ENCODE data around the gene CCDC126. TPM values are rescaled to one million over a fixed set of nuclear protein-coding genes. Genes with fewer than 3 reads are reported as not detected.

The CCDC126 gene
- total RNA-seq, 1 donor = 12.3 TPM

GRCh38 chr7:23619141-23619540 is 22.0 kb downstream of the CCDC126 start:
- no peak for TF ChIP-seq CTCF (IDR thresholded peaks at IDR 0.05; ENCODE audit: extremely low read depth, low read depth, low read length)
- Histone ChIP-seq H3K27ac (ENCODE audit: low read depth, low read length) (no peak overlapping the region), H3K4me1 (ENCODE audit: insufficient read depth, low read length) (no peaks in the 10 kb centered on the region), H3K36me3 (ENCODE audit: insufficient read depth, low read length) (no peaks in the 10 kb centered on the region), H3K4me2 (ENCODE audit: insufficient read depth, low read length) (no peak overlapping the region), H3K4me3 (ENCODE audit: insufficient read depth, low read length) (no peak overlapping the region), H3K9me3 (ENCODE audit: low read depth, low read length) (no peaks in the 10 kb centered on the region), H3K27me3 (ENCODE audit: insufficient read depth, low read length) (no peaks in the 10 kb centered on the region), H4K20me1 (ENCODE audit: insufficient read depth, low read length) (no peaks in the 10 kb centered on the region), H2AFZ (ENCODE audit: low read length) (no peak overlapping the region), H3K79me2 (ENCODE audit: insufficient read depth, low read length) (no peaks in the 10 kb centered on the region)
- no peak for DNase-seq (ENCODE audit: insufficient read length, low spot score, missing footprints)

DNA sequence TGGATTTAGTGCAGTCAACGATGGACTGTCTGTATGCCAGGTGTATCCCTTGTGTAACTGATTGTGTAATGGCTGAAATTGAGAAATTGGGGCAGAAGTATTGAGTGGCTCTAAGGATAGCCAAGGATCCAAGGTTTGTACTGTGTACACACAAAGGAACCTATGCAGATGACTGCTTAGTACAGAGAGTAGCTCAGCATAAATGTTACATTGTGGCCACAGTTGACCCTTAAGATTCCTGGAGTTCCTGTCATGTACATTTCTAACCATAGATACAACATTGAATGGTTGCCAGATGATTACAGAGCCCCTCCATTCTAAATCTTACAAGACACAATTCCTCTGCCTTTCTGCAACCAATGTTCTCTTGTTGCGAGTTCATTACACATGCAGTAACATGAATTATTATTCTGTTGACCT is 25.3 kb downstream of the CCDC126 start:
- no peaks in the 10 kb centered on the region for H3K79me2 ChIP-seq (ENCODE audit: insufficient read depth, low read length)
- no peaks in the 10 kb centered on the region for H3K27me3 ChIP-seq (ENCODE audit: insufficient read depth, low read length)
- no peak overlapping the region for H3K4me2 ChIP-seq (ENCODE audit: insufficient read depth, low read length)
- no peak for TF ChIP-seq CTCF (IDR thresholded peaks at IDR 0.05; ENCODE audit: extremely low read depth, low read depth, low read length)
- no peak for DNase-seq (ENCODE audit: insufficient read length, low spot score, missing footprints)
- H3K9me3 ChIP-seq (ENCODE audit: low read depth, low read length) = no peaks in the 10 kb centered on the region
- H4K20me1 ChIP-seq (ENCODE audit: insufficient read depth, low read length) = no peaks in the 10 kb centered on the region
- no peak overlapping the region for H3K4me3 ChIP-seq (ENCODE audit: insufficient read depth, low read length)
- no peaks in the 10 kb centered on the region for H3K4me1 ChIP-seq (ENCODE audit: insufficient read depth, low read length)
- H3K27ac ChIP-seq (ENCODE audit: low read depth, low read length) = no peak overlapping the region
- H3K36me3 ChIP-seq (ENCODE audit: insufficient read depth, low read length) = no peaks in the 10 kb centered on the region
- H2AFZ ChIP-seq (ENCODE audit: low read length) = no peak overlapping the region

- Histone ChIP-seq H3K36me3 (ENCODE audit: insufficient read depth, low read length) (no peaks in the 10 kb centered on the region), H3K9me3 (ENCODE audit: low read depth, low read length) (no peaks in the 10 kb centered on the region), H3K4me2 (ENCODE audit: insufficient read depth, low read length) (no peak overlapping the region), H3K27ac (ENCODE audit: low read depth, low read length) (no peak overlapping the region), H3K79me2 (ENCODE audit: insufficient read depth, low read length) (no peaks in the 10 kb centered on the region), H3K27me3 (ENCODE audit: insufficient read depth, low read length) (no peaks in the 10 kb centered on the region), H3K4me3 (ENCODE audit: insufficient read depth, low read length) (no peak overlapping the region), H3K4me1 (ENCODE audit: insufficient read depth, low read length) (no peaks in the 10 kb centered on the region), H2AFZ (ENCODE audit: low read length) (no peak overlapping the region), H4K20me1 (ENCODE audit: insufficient read depth, low read length) (no peaks in the 10 kb centered on the region)
- DNase-seq (ENCODE audit: insufficient read length, low spot score, missing footprints) = no peak
- TF ChIP-seq CTCF (IDR thresholded peaks at IDR 0.05; ENCODE audit: extremely low read depth, low read depth, low read length) = no peak
These were observed 31.2 kb downstream of the CCDC126 start for GRCh38 chr7:23628370-23628769.

DNA sequence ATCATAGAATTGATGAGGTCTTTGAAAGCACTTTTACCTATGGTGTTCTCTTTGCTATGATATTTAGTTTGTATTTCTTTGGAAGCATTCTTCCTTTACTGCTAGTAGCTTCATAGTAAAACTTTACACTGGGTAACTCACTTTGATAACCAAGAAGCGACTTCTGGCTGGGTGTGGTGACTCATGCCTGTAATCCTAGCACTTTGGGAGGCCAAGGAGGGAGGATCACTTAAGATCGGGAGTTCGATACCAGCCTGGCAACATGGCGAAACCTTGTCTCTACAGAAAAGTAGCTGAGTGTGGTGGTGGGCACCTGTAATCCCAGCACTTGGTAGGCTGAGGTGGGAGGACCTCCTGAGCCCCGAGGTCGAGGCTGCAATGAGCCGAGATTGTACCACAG is 36.2 kb downstream of the CCDC126 start:
- H3K4me2 ChIP-seq (ENCODE audit: insufficient read depth, low read length) = no peak overlapping the region
- no peak for TF ChIP-seq CTCF (IDR thresholded peaks at IDR 0.05; ENCODE audit: extremely low read depth, low read depth, low read length)
- H3K27me3 ChIP-seq (ENCODE audit: insufficient read depth, low read length) = no peaks in the 10 kb centered on the region
- no peak overlapping the region for H2AFZ ChIP-seq (ENCODE audit: low read length)
- H3K9me3 ChIP-seq (ENCODE audit: low read depth, low read length) = no peaks in the 10 kb centered on the region
- DNase-seq (ENCODE audit: insufficient read length, low spot score, missing footprints) = no peak
- H3K36me3 ChIP-seq (ENCODE audit: insufficient read depth, low read length) = no peaks in the 10 kb centered on the region
- H3K79me2 ChIP-seq (ENCODE audit: insufficient read depth, low read length) = no peaks in the 10 kb centered on the region
- no peak overlapping the region for H3K27ac ChIP-seq (ENCODE audit: low read depth, low read length)
- no peaks in the 10 kb centered on the region for H3K4me1 ChIP-seq (ENCODE audit: insufficient read depth, low read length)
- H4K20me1 ChIP-seq (ENCODE audit: insufficient read depth, low read length) = no peaks in the 10 kb centered on the region
- H3K4me3 ChIP-seq (ENCODE audit: insufficient read depth, low read length) = no peak overlapping the region
